B cell (primary cell): ENCODE measurements around the gene SDK1.

Source experiments
- EZH2 ChIP-seq: IDR thresholded peaks from 2 replicates; pipeline ENCODE4 v1.6.1; 2012; ENCODE audit warnings: borderline replicate concordance, low read depth, mild to moderate bottlenecking, moderate library complexity, low read length; ENCODE audit not compliant: insufficient read depth, poor library complexity, severe bottlenecking
- TF ChIP-seq, protein P1 (sequence below): fragments of 200-600 bp; IDR thresholded peaks from one replicate; pipeline ENCODE4 v1.8.0; 2022; ENCODE audit warnings: antibody characterized with exemption, mild to moderate bottlenecking

DNA sequence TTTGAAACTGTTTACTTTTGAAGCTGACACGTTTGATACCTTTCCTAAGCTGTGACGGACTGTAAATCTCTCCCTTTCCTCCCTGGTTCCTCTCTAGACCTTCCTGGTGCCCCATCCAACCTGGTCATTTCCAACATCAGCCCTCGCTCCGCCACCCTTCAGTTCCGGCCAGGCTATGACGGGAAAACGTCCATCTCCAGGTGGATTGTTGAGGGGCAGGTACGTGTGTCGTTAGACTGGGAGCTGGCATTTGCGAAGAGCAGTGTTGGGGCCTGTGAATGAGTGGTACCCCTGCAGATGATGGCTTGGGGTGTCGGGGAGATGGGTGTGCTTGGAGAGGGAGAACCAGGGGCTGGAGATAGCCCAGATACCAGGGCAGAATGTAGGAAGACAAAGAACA, 778.3 kb downstream of the SDK1 start:
- TF ChIP-seq, protein P1, sequence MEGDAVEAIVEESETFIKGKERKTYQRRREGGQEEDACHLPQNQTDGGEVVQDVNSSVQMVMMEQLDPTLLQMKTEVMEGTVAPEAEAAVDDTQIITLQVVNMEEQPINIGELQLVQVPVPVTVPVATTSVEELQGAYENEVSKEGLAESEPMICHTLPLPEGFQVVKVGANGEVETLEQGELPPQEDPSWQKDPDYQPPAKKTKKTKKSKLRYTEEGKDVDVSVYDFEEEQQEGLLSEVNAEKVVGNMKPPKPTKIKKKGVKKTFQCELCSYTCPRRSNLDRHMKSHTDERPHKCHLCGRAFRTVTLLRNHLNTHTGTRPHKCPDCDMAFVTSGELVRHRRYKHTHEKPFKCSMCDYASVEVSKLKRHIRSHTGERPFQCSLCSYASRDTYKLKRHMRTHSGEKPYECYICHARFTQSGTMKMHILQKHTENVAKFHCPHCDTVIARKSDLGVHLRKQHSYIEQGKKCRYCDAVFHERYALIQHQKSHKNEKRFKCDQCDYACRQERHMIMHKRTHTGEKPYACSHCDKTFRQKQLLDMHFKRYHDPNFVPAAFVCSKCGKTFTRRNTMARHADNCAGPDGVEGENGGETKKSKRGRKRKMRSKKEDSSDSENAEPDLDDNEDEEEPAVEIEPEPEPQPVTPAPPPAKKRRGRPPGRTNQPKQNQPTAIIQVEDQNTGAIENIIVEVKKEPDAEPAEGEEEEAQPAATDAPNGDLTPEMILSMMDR: no peak
- TF ChIP-seq EZH2: no peak
